GM06990 (cell line): ENCODE measurements around the gene PPP1R2B.

Experiments
- DNase-seq: peaks from one replicate; pipeline ENCODE4 v3.0.0-alpha.2; 2011; ENCODE audit not compliant: insufficient read length; ENCODE audit errors: extremely low read depth
- H3K27me3 ChIP-seq: replicated peaks from 2 replicates; pipeline ENCODE4 v1.6.0; 2011; ENCODE audit warnings: low read length; ENCODE audit not compliant: control insufficient read depth, insufficient read depth
- H3K36me3 ChIP-seq: 2 replicates; pipeline ENCODE4 v1.5.1; 2011; ENCODE audit warnings: low read length; ENCODE audit not compliant: control insufficient read depth, insufficient read depth
- H3K4me3 ChIP-seq: replicated peaks from 2 replicates; pipeline ENCODE4 v1.5.1; 2011; ENCODE audit warnings: low read depth, mild to moderate bottlenecking, control low read depth, low read length
- CTCF ChIP-seq: IDR thresholded peaks from 2 replicates; pipeline ENCODE4 v1.5.1; 2011; ENCODE audit warnings: low read length, control low read depth, mild to moderate bottlenecking, inconsistent platforms; ENCODE audit not compliant: insufficient read depth, poor library complexity, severe bottlenecking

Gene PPP1R2B

GRCh38 chr5:156819537-156819936 is 30.6 kb upstream of the PPP1R2B start:
- Histone ChIP-seq H3K4me3 (no peak overlapping the region), H3K36me3 (no peaks in the 10 kb centered on the region), H3K27me3 (no peaks in the 10 kb centered on the region)
- DNase-seq = peak; percentile 10
- no peak for TF ChIP-seq CTCF

- DNase-seq = no peak
- Histone ChIP-seq H3K36me3 (no peaks in the 10 kb centered on the region), H3K27me3 (no peaks in the 10 kb centered on the region), H3K4me3 (no peak overlapping the region)
- no peak for TF ChIP-seq CTCF
Measured at GRCh38 chr5:156819967-156820581, 30.0 kb upstream of the PPP1R2B start.

GRCh38 chr5:156824241-156824640 is 25.9 kb upstream of the PPP1R2B start:
- H3K36me3 ChIP-seq = no peaks in the 10 kb centered on the region
- H3K4me3 ChIP-seq = no peak overlapping the region
- H3K27me3 ChIP-seq = no peaks in the 10 kb centered on the region
- TF ChIP-seq CTCF = no peak
- no peak for DNase-seq

- TF ChIP-seq CTCF = no peak
- H3K36me3 ChIP-seq = no peaks in the 10 kb centered on the region
- DNase-seq = no peak
- no peaks in the 10 kb centered on the region for H3K27me3 ChIP-seq
- no peak overlapping the region for H3K4me3 ChIP-seq
Measured at GRCh38 chr5:156824800-156825199, 25.3 kb upstream of the PPP1R2B start.

- no peak overlapping the region for H3K4me3 ChIP-seq
- DNase-seq = no peak
- H3K36me3 ChIP-seq = no peaks in the 10 kb centered on the region
- H3K27me3 ChIP-seq = no peaks in the 10 kb centered on the region
- TF ChIP-seq CTCF = no peak
Measured at GRCh38 chr5:156825688-156826087, 24.4 kb upstream of the PPP1R2B start.

- Histone ChIP-seq H3K27me3 (no peaks in the 10 kb centered on the region), H3K4me3 (no peak overlapping the region), H3K36me3 (no peaks in the 10 kb centered on the region)
- peak; percentile 14 for DNase-seq
- TF ChIP-seq CTCF = no peak
Measured at GRCh38 chr5:156826150-156826549, 23.9 kb upstream of the PPP1R2B start.
